ENCODE results near the gene ADAMTSL2.

DNA sequence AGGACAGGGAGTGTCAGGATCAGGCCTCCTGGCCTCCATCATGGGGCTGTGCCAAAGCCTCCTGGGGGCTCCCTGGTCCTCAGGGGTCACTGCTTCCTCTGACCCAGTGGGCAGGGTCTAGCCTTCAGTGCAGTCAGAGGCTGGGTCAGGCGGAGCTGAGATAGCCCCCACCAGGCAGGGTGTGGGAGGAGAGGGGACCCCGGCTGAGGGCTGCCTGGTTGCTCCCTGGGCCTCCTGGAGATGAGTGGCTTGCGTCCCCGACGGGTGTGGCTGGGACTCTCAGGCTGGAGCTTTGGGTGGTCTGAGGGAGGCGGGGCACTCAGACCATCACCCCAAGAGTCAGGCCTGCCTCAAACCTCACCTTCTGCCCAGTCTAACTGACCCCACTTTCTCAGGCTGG, 53.0 kb downstream of the ADAMTSL2 start:
- TF ChIP-seq, protein P1, sequence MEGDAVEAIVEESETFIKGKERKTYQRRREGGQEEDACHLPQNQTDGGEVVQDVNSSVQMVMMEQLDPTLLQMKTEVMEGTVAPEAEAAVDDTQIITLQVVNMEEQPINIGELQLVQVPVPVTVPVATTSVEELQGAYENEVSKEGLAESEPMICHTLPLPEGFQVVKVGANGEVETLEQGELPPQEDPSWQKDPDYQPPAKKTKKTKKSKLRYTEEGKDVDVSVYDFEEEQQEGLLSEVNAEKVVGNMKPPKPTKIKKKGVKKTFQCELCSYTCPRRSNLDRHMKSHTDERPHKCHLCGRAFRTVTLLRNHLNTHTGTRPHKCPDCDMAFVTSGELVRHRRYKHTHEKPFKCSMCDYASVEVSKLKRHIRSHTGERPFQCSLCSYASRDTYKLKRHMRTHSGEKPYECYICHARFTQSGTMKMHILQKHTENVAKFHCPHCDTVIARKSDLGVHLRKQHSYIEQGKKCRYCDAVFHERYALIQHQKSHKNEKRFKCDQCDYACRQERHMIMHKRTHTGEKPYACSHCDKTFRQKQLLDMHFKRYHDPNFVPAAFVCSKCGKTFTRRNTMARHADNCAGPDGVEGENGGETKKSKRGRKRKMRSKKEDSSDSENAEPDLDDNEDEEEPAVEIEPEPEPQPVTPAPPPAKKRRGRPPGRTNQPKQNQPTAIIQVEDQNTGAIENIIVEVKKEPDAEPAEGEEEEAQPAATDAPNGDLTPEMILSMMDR (IDR thresholded peaks at IDR 0.05; ENCODE audit: low read depth, low read length), result no peak
- TF ChIP-seq EZH2phosphoT487 (IDR thresholded peaks at IDR 0.05; ENCODE audit: low read depth), result no peak
